ENCODE data around the gene RALGAPB. TPM values are rescaled to one million over a fixed set of nuclear protein-coding genes. Genes with fewer than 3 reads are reported as not detected.

RALGAPB gene
- total RNA-seq, 2 donors from 2014 or later, result 38.3 to 45.5 TPM

DNA sequence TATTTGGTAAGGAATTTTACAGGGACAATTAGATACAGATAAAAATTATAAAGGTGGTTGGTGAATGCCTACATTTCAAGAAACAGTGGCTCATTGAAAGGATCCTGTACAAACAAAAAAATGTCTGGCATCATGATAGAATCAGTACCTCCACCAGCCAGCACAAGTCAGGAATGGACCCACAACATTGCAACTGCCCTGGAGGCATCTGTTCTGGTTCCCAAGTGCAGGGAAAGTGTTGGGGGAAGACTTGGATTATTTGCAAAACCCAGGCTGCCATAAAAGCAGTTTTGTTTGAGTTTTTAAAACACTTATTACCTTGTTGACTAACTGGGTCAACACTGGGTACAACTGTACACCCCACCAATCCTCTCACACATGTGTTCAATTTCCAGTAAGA lies 153.3 kb downstream of the RALGAPB start:
- Histone ChIP-seq H3K27me3 (ENCODE audit: control insufficient read depth, insufficient read depth, low read length, poor library complexity, severe bottlenecking) (no peaks in the 10 kb centered on the region), H3K36me3 (ENCODE audit: control insufficient read depth, insufficient read depth, low read length) (peaks cover 38% of the 10 kb centered on the region), H3K9me3 (ENCODE audit: control insufficient read depth, low read length) (peaks cover 6% of the 10 kb centered on the region), H3K4me1 (ENCODE audit: control insufficient read depth, insufficient read depth, low read length) (no peaks in the 10 kb centered on the region), H3K27ac (ENCODE audit: low read depth, low read length) (no peak overlapping the region), H3K4me3 (ENCODE audit: low read length) (no peak overlapping the region), H3K9ac (ENCODE audit: extremely low read depth, low read length, poor library complexity, severe bottlenecking) (no peak overlapping the region)
- TF ChIP-seq, protein P1, sequence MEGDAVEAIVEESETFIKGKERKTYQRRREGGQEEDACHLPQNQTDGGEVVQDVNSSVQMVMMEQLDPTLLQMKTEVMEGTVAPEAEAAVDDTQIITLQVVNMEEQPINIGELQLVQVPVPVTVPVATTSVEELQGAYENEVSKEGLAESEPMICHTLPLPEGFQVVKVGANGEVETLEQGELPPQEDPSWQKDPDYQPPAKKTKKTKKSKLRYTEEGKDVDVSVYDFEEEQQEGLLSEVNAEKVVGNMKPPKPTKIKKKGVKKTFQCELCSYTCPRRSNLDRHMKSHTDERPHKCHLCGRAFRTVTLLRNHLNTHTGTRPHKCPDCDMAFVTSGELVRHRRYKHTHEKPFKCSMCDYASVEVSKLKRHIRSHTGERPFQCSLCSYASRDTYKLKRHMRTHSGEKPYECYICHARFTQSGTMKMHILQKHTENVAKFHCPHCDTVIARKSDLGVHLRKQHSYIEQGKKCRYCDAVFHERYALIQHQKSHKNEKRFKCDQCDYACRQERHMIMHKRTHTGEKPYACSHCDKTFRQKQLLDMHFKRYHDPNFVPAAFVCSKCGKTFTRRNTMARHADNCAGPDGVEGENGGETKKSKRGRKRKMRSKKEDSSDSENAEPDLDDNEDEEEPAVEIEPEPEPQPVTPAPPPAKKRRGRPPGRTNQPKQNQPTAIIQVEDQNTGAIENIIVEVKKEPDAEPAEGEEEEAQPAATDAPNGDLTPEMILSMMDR (conservative IDR thresholded peaks at IDR 0.05), result no peak
- Mint-ChIP-seq H3K9me3 (no peaks in the 10 kb centered on the region), H3K27me3 (ENCODE audit: insufficient read depth) (no peaks in the 10 kb centered on the region), H3K4me1 (peaks cover 17% of the 10 kb centered on the region), H3K36me3 (ENCODE audit: low read depth) (peaks cover 55% of the 10 kb centered on the region), H3K27ac (no peak overlapping the region), H3K4me3 (no peak overlapping the region)
- DNase-seq, result no peak

DNA sequence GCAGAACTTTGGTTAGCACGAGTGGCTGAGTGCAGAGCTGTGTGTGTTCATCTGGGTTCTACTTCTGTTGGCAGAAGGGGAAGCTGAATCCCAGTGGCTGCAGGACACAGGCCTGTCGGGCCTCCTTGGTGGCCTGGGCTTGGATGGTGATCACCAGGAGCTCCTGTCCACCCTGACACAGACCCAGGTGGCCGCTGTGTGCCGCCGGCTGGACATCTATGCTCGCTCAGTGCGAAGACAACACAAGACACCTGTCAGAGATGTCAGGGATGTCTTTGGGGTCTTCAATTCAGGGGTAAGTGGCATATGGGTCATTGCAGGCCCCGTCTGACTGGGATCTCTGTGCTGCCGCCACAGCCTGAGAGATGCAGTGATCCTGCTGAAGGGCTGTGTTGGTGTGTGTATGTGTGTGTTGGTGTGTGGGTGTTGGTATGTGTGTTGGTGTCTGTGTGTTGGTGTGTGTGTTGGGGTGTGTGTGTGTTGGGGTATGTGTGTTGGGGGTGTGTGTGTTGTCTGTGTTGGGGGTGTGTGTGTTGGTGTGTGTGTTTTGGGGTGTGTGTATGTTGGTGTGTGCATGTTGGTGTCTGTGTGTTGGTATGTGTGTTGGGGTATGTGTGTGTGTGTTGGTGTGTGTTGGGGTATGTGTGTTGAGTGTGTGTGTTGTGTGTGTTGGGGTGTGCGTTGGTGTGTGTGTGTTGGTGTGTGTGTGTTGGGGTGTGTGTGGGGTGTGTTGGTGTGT lies 154.4 kb downstream of the RALGAPB start:
- Mint-ChIP-seq H3K36me3 (ENCODE audit: low read depth) (peaks cover 61% of the 10 kb centered on the region), H3K27me3 (ENCODE audit: insufficient read depth) (no peaks in the 10 kb centered on the region), H3K4me3 (no peak overlapping the region), H3K4me1 (peaks cover 15% of the 10 kb centered on the region), H3K9me3 (no peaks in the 10 kb centered on the region), H3K27ac (no peak overlapping the region)
- WGBS, 2 experiments (ENCODE audit: insufficient coverage in 1 of 2, insufficient read length in 1 of 2), result 94 to 97% methylated on average over 7 to 9 of the region's 10 CpGs
- no peaks in the 10 kb centered on the region for H3K4me1 ChIP-seq (ENCODE audit: control insufficient read depth, insufficient read depth, low read length)
- no peaks in the 10 kb centered on the region for H3K27me3 ChIP-seq (ENCODE audit: control insufficient read depth, insufficient read depth, low read length, poor library complexity, severe bottlenecking)
- no peak for DNase-seq
- peaks cover 6% of the 10 kb centered on the region for H3K9me3 ChIP-seq (ENCODE audit: control insufficient read depth, low read length)
- TF ChIP-seq, protein P1 (conservative IDR thresholded peaks at IDR 0.05), result no peak
- no peak overlapping the region for H3K4me3 ChIP-seq (ENCODE audit: low read length)
- H3K9ac ChIP-seq (ENCODE audit: extremely low read depth, low read length, poor library complexity, severe bottlenecking), result no peak overlapping the region
- peaks cover 38% of the 10 kb centered on the region for H3K36me3 ChIP-seq (ENCODE audit: control insufficient read depth, insufficient read depth, low read length)
- no peak overlapping the region for H3K27ac ChIP-seq (ENCODE audit: low read depth, low read length)

Small RNAs within 50 kb of the gene (microRNA-seq; reads per million reads assigned to microRNA genes)
- gene MIR548O2 (ENCODE audit: borderline microRNAs expressed), result not detected

Other genes starting within 250 kb of the RALGAPB start
- gene KIAA1755, start 212.1 kb upstream of the RALGAPB start, total RNA-seq, result not detected
- not detected for gene BPI, start 168.7 kb upstream of the RALGAPB start, total RNA-seq
- gene LBP, start 126.4 kb upstream of the RALGAPB start, total RNA-seq, result under 1 TPM in 1 of 2 donors, not detected in 1; 0.18 TPM
- 10 to 100 TPM; 36.7 to 45.9 TPM for gene SNHG17, start 37.5 kb upstream of the RALGAPB start, total RNA-seq
- gene ADIG, start 108.4 kb downstream of the RALGAPB start, total RNA-seq, result not detected
- 10 to 100 TPM in 1 of 2 donors, 1 to 10 TPM in 1; 5.5 to 18.5 TPM for gene ARHGAP40, start 129.0 kb downstream of the RALGAPB start, total RNA-seq

Measured in endodermal cell (in vitro differentiated cells).